ENCODE measurements around the gene NME8.
"Not testable (repeated sequence)": the region's sequence is repeated elsewhere in the genome, so short reads cannot be mapped to it uniquely, and the experiment has no call there.

NME8 gene

GRCh38 chr7:37848297-37848696 is at the start of gene NME8:
NME8 (plus strand) TSS chr7:37848597; CDS start chr7:37850267, 1,670 bp downstream.
- no peak for DNase-seq (ENCODE audit: extremely low read depth in 1 of 2, low read depth in 1 of 2)

DNA sequence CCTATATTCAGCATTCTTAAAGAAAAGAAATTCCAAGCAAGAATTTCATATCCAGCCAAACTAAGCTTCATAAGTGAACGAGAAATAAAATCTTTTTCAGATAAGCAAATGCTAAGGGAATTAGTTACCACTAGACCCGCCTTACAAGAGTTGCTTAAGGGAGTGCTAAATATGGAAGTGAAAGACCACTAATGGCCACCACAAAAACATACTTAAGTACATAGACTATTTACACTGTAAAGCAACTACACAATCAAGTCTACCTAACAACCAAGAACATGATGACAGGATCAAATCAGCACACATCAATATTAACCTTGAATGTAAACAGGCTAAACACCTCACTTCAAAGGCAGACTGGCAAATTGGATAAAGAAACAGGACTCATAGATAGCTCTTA is 42.2 kb upstream of the NME8 start:
- DNase-seq (ENCODE audit: extremely low read depth in 1 of 2, low read depth in 1 of 2): no peak

GRCh38 chr7:37812161-37812580 is 36.2 kb upstream of the NME8 start:
- not testable (repeated sequence) for DNase-seq (ENCODE audit: extremely low read depth in 1 of 2, low read depth in 1 of 2)

- DNase-seq (ENCODE audit: extremely low read depth in 1 of 2, low read depth in 1 of 2): no peak
Measured at GRCh38 chr7:37815671-37816371, 32.6 kb upstream of the NME8 start.

- no peak for DNase-seq (ENCODE audit: extremely low read depth in 1 of 2, low read depth in 1 of 2)
Measured at GRCh38 chr7:37816922-37817590, 31.3 kb upstream of the NME8 start.

- no peak for DNase-seq (ENCODE audit: extremely low read depth in 1 of 2, low read depth in 1 of 2)
Measured at GRCh38 chr7:37817591-37817960, 30.8 kb upstream of the NME8 start.

DNA sequence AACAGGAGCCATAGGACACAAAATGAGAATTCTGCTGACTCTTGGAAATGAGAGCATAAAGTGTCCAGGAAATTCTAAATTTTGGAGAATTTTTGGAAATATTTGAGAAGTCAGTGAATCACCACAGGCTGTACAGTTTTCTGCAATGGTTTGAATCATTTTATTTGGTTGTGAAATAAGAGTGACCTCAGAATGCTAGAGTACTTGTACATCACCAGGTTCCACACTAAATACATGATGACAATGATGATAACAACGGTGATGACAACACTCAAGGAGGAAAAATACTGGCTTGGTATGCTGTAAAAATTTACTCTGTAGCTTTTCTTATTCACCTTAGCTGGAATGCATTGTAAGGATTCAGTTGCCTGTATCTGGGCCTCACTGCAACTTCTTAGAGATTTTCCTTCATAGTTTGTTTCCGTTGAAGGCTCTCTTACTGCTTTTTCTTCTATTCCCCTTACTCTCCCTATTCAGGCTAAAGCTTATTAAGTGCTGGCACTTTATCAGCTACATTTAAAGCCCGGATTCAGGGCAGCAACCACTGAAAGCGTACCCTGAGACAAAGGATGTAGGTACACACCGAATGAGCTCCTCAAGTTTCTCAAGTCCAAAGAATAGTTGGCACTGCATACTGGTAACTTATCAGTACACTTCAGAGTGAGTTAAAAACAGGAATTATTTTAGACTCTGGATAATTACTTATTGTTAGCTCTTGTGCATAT is 30.2 kb upstream of the NME8 start:
- DNase-seq (ENCODE audit: extremely low read depth in 1 of 2, low read depth in 1 of 2): no peak

- DNase-seq (ENCODE audit: extremely low read depth in 1 of 2, low read depth in 1 of 2): no peak
Measured at GRCh38 chr7:37820708-37821468, 27.5 kb upstream of the NME8 start.

DNA sequence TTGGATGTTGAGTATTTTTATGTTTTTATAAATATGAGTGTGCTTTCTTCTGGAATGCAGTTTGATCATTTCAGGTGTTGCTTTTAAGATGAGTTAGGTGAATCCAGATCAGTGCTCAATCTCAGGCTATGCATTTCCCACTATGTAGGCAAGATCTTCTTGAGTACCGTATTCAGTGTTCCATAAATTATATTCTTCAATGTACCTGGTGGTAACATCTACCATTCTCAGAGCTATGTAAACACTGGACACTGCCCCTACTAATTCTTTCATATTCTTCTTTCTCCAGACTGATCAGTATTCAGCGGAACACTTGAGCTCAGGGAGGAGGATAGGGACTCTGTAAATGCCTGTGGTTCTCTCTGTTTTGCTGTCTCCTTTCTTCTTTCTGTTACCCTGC is 25.5 kb upstream of the NME8 start:
- no peak for DNase-seq (ENCODE audit: extremely low read depth in 1 of 2, low read depth in 1 of 2)

DNA sequence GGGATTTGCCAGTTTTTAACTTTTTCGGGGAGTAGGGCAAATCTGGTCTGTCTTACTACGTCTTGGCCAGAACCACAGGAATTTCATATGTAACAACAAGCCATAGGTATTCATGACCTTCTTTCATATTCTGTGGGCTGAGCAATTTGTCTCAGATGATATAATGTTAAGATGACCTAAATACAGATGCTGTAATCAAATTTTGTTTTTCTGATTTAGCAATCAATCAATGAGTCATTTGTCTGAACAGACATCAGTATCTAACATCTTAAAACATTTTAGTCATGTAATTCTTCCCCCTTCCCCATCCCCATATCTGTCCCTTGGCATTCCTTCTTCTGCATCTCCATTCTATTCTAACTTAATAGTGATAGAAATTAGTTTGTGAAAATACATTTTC is 24.8 kb upstream of the NME8 start:
- DNase-seq (ENCODE audit: extremely low read depth in 1 of 2, low read depth in 1 of 2): no peak

GRCh38 chr7:37825038-37825437 is 23.4 kb upstream of the NME8 start:
- DNase-seq (ENCODE audit: extremely low read depth in 1 of 2, low read depth in 1 of 2): no peak

DNA sequence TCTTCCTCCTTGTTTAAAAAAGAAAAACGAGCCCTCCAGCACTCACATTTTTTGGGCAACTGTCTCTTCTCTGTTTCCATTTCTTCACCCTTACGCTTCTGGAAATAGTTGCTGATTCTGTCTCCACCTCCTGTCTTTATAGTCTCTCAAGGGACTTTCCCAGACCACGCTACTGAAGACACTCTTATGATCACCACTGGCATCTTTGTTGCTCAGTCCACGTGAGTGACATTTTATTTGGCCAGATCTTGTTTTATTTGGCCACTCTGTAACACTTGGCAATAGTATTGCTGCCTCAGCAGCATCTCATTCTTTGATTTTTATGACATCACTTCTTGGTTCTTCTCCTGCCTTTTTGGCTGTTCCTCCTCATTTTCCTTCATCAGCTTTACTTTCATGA is 21.6 kb upstream of the NME8 start:
- no peak for DNase-seq (ENCODE audit: extremely low read depth in 1 of 2, low read depth in 1 of 2)

DNA sequence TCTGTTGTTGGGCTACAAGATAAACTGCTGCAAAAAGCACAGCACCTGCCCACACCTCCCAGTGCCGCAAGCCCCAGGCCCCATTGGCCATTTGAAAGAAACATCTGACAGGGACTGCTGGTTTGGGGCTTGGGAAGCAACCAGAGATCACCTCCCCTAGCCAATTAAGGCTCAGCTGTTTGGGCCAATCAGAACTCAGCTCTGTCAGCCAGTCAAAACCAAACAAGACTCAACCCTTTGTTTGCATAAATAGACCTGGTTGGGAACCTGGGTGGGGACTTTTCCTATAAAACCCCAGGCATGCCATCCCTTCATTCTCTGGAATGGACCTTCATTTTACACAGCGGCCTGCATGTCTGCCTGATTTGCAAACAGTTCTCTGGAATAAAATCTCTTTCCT is 17.2 kb upstream of the NME8 start:
- no peak for DNase-seq (ENCODE audit: extremely low read depth in 1 of 2, low read depth in 1 of 2)

DNA sequence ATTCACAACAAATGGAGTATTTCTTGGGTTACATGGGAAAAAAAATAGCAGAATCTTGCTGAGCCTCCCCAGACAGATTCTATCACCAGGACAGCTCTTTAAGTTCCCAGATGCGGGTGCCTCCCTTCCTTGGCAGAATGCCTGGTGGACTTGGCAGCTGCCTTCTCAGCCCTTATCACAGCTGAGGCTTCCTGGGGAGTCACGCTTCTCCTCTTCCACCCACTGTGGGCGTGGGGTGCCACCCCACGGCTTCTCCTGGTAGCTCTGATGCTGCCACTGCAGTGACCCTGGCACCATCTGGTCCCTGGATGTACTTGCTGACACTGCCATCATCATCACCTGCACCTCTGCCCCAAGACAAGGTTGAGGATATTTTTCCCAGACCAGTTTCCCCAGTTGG is 16.2 kb upstream of the NME8 start:
- no peak for DNase-seq (ENCODE audit: extremely low read depth in 1 of 2, low read depth in 1 of 2)

DNA sequence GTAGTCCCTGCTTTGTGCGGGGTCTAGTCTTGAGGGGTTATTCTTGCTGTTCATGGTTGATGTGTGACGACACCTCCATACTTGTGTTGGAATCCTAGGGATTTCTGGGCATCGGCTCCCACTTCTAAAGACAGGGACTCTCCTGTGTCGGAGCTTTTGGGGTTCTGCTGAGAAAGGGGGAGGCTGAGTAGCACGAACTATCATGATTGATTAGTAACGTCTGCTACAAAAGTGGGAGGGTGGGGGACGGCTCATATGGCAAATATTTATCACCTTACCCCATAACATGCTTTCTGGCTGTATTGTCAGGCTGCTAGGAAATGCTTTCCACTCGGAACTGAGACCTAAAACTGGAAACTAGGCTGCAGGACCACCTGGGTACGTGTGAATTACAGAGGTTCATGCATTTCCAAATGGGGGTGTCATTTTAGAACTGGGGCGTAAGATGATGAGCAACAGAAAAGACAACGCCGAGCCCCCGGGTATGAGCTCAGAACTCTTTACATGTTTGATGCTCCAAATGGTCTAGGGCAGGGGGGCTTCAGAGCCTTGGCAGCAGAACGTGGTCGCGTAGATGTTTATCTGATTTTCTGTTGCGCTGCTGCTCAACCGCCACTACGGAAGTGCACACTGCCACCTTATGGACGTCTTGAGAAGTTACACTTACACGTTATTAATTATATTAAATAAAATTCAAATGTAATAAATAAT is 15.1 kb upstream of the NME8 start:
- DNase-seq (ENCODE audit: extremely low read depth in 1 of 2, low read depth in 1 of 2): no peak

DNA sequence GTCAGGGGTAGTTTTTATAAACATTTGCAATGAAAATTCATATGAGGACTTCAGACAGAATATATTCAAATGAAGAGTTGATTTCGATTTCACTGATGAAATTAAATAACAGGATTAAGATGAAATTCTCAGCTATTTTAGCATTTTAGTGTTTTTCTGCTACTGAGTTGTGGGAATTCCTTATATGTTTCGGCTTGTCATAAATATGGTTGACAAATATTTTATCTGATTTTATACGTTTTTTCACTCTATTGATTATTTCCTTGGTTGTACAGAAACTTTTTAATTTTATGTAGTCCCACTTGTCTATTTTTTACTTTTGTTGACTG is 14.6 kb upstream of the NME8 start:
- DNase-seq (ENCODE audit: extremely low read depth in 1 of 2, low read depth in 1 of 2): no peak

GRCh38 chr7:37853468-37853867 is 5.1 kb downstream of the NME8 start:
- no peak for DNase-seq (ENCODE audit: extremely low read depth in 1 of 2, low read depth in 1 of 2)

GRCh38 chr7:37882086-37882485 is 33.7 kb downstream of the NME8 start:
- DNase-seq (ENCODE audit: extremely low read depth in 1 of 2, low read depth in 1 of 2): no peak

GRCh38 chr7:37893359-37893758 is 45.0 kb downstream of the NME8 start:
- no peak for DNase-seq (ENCODE audit: extremely low read depth in 1 of 2, low read depth in 1 of 2)

DNA sequence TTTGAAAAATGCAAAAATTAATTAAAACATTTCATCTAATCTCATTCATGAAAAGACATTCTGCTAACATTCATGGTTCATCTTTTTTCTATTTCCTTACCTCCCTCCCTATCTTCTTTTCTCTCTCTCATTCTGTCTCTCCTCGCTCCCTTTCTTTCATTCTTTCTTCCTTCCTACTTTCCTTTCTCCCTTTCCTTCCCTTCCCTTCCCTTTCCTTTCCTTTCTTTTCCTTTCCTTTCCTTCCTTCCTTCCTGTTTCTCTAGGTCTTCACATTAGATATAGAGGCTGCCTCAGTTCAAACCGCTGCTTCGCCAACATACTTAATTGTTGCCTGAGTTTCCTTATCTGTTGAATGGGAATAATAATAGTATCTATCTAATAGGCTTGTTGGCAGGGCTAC is 46.3 kb downstream of the NME8 start:
- no peak for DNase-seq (ENCODE audit: extremely low read depth in 1 of 2, low read depth in 1 of 2)

GRCh38 chr7:37899712-37900247 is 51.4 kb downstream of the NME8 start:
- no peak for DNase-seq (ENCODE audit: extremely low read depth in 1 of 2, low read depth in 1 of 2)

Data from activated CD8-positive, alpha-beta memory T cell treated with anti-CD3 and anti-CD28 coated beads for 1 hour (primary cell).